COLO668 (cell line): Measurements from ENCODE around the gene TPX2.
A peak's percentile ranks its signal among the peaks of the same experiment; 100 is the strongest.

Source experiments
- DNase-seq: peaks from one replicate; lab custom pipeline; 2025; ENCODE audit not compliant: unreplicated experiment; lab: John Stamatoyannopoulos, UW

The TPX2 gene

DNA sequence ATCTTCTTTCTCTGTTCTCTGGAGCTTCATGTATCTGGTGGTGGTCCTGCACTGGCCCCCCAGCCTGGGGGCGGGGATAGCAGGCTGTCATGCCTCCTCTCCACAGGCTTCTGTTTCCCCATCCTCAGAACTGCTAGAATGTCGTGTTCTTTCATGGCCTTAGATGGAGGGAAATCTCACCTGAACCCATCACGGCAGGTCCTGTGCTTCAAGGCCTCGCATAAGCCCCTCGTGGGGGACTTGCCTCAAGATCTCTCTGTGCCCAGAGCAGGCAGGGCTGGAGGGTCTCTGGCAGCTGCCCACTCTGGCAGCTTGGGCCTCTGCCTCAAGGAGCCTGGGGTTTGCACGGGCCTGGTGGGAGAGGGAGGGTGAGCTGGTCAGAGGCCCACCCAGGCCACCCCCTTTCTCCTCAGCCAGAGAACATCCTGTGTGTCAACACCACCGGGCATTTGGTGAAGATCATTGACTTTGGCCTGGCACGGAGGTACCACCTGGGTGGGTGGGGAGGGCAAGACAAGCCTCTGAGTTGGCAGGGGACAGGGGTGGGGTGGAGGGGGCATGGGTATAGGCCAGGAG lies 91.4 kb downstream of the TPX2 start:
- DNase-seq, result no peak

DNA sequence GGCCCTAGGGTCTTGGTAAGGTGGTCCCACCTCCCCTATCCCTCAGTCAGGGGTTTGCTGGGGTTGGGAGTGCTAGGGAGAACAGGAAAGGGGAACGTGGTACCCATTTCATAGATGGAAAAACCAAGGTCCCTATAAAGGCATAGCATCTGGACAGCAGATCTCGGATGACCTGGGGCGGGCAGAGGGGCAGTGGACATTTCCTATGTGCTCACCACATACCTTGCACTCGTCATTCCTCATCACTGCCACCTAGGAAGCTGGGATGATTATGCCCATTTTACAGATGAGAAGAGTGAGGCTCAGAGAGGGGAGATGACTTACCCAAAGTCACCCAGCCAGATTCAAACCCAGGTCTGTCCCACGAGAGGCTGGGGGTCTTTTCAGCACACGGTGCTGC lies 92.1 kb downstream of the TPX2 start:
- DNase-seq, result no peak

DNA sequence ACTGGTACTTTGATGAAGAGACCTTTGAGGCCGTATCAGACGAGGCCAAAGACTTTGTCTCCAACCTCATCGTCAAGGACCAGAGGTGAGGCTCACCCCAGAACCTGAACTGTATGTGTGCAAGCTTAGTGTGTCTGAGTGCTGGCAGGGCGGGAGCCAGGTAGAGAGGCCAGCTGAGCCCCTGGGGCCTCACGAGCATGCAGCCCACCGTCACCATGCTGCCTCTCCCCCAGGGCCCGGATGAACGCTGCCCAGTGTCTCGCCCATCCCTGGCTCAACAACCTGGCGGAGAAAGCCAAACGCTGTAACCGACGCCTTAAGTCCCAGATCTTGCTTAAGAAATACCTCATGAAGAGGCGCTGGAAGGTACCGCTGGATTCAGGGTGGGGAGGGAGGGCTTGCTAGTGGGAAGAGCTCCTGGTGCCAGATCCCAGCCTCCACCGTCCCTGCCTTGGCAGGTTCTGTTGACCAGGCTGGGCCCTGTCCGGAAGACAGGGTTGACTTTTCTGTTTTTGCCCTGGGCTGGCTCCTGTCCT lies 92.7 kb downstream of the TPX2 start:
- no peak for DNase-seq

DNA sequence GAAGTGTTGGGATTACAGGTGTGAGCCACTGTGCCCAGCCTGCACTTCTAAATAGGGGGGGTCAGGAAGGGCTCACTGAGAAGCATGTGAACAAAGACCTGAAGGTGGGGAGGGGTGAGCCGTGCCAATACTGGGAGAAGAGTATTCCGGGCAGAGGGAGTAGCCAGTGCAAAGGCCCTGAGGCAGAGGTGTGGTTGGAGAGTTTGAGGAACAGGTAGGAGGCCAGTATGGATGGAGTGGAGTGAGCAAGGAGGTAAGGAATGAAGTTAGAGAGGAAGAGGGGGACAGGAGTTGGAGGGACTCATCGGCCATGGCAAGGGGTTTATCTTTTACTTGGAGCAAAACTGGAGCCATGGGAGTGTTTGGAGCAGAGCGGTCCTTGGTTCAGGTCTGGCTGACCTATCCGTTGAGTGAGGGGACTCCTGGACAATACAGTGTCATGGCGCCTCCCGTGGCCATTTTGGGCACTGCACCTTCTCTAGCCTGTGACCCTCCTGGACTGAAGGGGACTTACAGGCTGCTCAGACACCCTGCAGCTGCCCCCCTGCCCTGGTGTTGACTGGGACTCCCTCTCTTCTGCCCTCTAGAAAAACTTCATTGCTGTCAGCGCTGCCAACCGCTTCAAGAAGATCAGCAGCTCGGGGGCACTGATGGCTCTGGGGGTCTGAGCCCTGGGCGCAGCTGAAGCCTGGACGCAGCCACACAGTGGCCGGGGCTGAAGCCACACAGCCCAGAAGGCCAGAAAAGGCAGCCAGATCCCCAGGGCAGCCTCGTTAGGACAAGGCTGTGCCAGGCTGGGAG lies 94.2 kb downstream of the TPX2 start:
- peak; percentile 64 for DNase-seq

DNA sequence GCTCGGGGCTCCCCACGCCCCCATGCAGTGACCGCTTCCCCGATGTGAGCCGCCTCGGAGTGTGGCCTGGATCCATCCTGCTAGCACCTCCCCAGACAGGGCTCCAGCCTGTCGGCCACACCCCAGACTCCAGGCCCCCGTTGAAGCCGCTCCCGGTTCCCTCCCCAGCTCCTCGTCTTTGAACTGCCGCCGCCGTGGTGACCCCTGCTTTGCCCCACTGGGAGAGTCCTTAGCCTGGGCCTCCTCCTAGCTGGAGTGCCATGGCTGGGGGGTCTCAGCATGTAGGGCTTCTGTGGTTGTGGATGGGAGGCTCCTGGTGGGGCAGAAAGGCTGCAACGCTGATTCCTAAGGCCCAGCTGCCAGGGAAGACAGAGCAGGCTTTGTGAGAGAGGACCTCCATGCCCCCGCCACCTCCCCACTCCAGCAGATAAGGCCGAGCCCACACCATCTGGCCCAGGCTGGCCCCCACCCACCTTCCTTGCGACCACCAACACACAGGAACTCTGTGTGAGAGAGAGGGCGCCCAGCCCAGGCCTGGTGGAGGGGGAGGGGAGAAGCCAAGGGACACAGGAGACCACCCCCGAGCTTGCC lies 94.9 kb downstream of the TPX2 start:
- DNase-seq, result no peak

DNA sequence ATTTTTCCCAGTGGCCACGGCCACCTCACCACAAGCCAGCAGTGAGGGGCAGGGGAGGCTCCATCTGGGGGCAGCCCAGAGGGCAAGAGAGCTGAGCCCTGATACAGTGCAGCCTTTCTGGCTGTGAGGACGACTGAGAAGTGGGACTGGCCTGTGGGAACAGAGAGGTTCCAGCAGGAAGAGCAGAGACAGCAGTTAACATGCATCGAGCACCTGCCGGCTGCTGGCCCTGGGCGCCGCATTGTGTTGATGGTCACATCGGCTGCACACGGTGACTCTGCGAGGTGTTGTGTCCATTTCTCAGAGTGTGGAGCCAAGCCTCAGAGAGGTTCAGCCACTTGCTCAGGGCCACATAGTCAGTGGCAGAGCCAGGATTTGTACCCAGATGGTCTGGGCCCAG lies 96.5 kb downstream of the TPX2 start:
- DNase-seq, result peak; percentile 65

DNA sequence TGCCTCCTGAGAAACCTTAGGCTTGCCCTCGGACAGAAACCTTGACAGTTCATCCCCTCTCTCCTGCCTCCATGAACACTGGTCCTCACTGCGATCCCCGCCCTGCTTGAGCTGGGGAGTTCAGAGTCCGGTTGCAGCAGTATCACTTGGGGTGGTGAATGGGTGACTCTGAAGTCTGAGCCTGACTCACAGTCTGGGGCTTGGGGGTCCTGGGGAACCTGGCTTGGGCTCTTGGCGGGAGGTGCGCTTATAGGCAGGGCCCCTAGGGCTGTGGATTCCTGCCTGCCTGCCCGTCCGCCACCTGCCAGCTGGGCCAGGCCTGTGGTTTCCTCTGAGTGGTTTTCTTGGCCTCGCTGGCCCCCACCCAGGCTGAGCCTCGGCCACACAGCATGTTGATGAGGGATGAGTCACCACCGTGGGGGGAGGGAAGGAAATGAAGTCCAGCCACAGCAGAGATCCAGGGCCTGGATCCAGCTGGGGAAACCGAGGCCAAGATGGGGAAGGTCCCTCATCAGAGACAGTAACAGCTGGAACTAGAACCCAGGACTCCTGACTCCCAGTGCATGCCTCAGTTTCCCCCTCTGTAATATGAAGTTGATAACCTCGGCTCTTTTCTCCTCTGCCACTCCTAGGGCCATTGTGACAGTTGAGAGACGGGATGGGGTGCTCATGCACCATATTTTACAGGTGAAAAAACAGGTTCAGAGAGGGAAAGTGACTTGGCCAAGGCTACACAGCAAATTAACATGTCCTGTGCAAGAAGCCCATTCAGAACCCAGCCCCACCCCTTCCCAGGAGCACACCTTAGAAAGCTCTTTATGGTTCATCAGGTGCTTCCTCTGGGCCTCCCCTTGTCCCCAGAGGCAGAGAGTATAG lies 97.1 kb downstream of the TPX2 start:
- peak; percentile 92 for DNase-seq

DNA sequence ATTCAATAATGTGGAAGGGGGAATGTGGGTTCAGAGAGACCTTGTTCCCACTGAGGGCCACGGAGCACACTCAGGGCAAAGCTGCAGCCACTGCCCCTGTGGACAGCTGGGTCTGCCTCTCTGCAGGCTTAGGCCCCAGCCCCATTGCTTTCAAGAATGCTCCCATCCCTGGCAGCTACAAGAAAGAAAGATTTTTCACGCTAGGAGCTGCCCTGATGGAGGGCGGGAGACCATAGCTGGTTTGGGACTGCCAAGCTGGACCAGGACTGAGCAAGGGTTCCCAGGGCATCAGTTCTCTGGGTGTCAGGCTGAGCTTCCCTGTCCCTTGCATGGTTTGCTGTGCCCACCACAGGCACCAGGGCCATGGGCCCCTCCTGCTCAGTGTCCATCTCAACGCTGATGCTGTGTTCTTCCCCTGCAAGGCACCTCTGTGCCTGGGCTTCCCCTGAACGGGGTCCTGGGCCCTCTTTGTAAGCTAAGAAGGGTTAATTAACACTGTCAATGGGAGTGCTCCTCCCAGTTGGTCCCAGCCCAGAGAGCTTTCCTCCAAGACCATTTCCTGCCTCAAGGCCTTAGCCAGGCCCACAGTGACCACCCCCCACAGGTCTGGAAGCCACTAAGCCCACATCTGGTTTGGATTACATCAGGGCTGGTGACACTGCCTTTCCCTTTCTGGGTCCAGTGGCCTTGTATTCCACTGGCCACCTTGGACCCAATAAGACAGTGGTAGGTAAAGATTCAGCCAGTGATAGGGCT lies 97.9 kb downstream of the TPX2 start:
- no peak for DNase-seq

DNA sequence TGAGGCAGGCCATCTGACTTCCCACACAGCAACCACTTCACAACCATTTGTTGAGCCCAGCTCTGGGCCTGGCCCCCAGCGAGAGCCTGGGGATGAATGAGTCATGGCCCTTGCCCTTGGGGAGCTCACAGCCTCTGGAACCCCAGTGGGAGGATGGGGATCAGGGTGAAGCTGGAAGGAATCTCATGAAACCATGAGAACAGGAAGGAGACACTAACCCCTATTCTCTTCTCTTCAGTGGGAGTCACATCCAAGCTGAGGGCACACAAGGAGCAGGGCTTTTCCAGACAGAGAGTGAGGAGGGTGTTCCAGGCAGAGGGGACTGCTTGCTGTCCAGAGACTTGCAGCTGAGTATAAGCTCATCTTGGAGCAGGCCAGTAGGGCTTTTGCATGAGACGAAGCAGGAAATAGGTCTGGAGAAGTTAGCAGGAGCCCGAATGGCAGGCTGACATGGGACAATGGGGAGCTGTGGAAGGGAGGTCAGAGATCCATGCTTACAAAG lies 98.9 kb downstream of the TPX2 start:
- no peak for DNase-seq

DNA sequence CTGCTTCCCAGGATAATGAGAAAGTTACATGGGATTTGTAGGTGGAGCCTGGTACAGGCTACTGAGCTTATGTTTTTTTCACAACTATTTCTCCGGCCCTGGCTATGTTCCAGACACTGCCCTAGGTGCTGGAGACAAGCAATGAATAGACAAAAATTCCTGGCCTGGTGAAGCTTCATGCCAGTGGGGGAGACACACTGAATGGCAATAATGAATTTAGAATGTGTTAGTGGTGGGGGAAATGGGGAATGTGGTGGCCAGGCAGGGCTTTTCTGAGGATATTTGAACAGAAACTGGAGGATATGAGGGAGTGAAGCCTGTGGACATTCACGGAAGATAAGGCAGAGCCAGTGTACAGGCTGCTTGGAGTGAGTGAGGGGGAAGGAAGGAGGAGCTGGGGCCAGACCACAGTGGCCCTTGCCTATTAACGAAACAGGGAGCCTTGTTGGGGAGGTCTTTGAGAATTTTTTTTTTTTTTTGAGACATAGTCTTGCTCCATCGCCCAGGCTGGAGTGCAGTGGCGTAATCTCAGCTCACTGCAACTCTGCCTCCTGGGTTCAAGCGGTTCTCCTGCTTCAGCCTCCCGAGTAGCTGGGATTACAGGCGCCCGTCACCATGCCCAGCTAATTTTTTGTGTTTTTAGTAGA lies 99.7 kb downstream of the TPX2 start:
- DNase-seq, result no peak

DNA sequence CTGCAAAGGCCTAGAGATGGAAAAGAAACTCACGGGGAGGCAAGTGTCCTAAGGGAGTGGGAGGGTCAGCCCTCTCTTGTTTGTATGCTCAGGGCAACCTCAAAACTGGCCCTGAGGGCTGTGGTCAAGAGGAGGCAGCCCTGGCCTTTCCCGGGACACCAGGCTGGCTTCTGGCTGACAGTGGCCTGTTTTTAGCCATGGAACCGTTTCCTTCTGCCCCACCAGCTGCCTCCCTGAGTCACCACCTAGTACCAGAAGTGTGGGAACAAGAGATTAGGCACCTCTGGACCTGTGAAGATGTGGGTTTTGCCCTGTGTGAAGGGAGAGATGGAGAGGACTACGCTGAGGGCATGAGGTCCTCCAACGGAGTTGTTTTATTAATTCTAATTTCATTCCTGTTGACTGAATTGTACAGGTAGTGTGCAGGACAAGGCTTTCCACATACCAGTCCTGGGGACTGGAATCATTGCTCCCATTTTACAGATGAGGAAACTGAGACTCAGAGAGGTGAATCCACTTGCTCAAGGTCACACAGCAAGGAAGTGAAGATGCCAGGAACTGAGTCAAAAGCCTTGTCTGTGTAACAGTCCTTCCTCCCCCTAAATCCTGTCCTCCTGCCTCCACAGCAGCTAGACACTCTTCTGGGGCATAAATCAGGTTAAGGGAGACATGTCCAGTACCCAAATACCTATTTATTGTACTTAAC lies 100.8 kb downstream of the TPX2 start:
- DNase-seq, result no peak

DNA sequence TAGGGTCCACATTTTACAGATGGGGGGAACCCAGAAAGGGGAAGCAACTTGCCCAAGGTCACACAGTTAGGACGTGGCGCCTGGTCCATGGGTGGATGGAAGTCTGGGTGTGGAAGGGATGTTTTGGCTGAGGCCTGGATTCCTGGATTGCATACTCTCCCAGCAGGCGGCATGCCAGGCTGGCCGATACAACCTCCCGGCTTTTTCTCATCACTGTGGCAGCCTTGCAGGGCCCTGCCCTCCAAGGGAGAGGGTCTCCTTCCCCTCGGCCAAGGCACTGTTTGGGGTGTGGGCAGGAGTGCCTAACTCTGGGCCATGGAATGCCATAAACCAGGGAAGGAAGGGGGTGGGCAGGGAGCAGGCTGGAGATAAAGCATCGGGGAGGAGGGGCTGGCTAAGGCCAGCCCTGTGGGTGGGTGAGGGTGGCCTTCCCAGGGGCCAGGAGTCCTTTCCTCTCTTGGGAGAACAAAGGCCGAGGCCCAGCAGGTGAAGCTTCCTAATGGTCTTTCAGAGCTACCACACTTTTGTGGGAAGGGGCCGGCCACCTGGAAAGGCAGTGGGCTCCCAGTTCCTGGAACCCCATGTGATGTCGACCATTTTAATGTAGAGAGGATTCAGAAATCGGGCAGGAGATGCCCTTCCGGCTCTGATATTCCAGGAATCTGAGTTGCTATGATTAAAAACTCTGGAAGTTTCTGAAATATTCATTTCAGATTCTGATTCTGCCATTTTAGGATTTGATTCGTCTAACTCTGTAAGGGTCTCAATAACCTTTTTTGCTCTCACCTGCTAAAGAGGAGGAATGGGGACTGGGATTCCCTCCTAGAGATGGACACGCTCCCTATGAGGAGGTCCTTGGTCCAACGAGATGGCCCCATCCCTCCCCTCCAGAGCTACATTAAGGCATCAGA lies 102.1 kb downstream of the TPX2 start:
- DNase-seq, result no peak

DNA sequence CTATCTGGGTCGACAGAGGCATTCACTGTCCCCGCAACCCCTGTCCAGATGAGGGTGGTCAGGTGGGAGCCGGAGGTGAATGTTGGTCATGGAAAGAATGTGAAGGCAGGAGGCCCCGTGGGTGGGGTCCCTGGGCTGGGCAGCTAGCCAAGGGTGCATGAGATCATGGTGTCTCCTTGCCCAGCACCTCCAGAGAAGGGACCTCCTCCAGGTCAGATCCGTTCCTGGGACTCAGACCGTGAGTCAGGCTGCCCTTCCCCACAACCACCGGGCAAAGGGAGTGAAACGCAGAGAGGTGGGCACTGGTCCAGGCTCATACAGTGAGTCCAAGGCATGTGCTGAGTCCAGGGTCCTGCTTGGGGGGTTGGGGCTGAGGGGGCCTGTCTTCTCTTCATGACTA lies 102.8 kb downstream of the TPX2 start:
- no peak for DNase-seq

DNA sequence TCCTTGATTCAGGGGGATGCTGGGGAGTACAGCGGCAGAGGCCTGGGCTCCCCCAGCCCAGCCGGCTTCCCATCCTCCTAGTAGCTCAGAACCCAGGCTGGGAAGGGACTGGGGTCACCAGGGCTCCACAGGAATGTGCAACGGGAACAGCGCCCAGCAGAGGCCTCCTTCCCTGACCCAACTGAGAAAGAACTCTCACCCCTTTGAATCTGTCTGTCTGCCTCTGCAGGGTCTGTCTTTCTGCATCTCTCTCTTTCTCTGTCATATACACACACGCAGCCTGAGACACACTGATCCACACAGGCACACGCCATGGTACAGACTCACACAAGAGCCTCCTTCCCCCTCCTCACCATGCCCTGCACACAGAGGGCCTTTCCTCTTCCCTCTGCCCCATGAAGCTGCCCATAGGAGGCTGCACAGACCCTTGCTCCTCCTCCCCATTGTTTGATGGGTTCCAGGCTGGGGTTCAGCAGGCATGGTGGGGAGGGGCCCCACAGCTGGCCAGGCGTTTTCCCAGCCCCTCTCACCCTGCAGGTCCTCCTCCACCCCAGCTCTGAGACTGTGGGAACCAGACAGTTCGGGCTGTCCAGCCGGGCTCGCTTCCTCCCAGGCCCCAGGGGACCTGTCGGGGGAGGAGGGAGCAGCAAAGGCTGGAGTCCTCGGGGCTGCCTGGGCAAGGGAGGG lies 103.5 kb downstream of the TPX2 start:
- DNase-seq, result no peak

DNA sequence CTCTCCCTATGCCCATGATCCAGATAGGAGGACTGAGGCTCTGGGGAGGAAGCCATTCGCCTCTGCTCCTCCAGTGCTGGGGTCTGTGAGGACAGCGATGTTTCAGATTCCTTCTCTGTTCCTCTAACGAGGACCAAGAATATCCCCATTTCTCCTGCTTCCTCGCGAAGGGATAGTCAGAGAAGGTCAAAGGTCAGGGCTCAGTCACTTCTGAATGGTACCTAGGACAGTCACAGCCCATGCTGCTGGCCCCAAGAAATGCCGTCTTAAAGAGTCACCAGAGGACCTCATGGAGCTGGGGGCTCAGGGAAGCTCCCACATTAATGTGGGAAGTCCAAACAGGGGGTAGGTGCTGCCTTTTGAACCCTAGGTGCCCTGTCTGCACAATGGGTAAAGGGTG lies 104.2 kb downstream of the TPX2 start:
- DNase-seq, result no peak

DNA sequence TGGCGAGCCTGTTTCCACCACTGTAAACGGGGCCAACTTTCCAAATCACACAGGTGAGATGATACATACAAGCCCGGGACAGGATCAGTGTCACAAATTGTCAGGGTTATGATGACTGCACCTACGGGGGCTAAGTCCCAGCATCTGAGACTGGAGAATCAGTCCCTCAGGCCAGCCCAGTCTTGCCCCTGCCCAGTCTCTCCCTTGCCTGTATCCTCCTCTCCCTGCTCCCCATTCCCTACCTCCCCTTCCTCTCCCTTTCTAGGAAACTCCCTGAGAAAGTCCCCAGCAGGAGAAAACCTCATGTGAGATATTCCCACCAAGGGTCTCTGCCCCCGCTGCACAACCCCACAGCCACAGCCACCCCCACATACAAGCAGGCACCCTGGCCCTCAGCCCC lies 104.8 kb downstream of the TPX2 start:
- DNase-seq, result no peak

DNA sequence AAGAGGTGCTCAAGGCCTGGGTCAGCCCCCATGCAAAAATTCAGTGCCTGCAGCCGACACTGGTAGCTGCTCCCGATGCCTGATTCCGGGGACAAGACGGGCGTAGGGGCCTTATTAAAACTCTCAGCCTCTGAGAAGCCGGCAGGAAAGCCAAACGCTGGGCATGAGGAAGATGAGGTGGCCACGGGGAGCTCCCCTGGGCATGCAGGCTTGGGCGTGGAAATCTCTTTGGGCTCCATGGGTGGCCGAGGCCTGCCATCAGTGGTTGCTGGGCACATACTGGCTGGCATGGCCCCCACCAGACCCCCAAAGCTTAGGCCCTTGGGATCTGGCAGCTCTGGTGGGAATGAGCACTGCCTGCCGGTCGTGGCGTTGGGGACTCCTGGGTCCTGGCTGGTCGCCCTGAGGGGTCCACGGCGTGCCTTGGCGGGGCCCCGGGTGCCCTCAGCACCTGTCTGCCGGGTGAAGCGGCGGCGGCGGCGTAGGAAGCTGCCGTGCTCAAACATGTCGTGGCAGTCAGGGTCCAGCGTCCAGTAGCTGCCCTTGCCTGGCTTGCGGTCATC lies 105.7 kb downstream of the TPX2 start:
- DNase-seq, result no peak
